T47D (cell line): ENCODE results near the gene ZCWPW1.
"Not testable (repeated sequence)": the region's sequence is repeated elsewhere in the genome, so short reads cannot be mapped to it uniquely, and the experiment has no call there.

Experiments
- DNase-seq, 2 experiments: peaks; one replicate each; pipeline versions ENCODE4 v3.0.0 to v3.0.0-alpha.2; 2011 to 2012; ENCODE audit warnings: low read depth in 1 of 2, low spot score in 1 of 2
- JUND ChIP-seq: IDR thresholded peaks from 2 replicates; pipeline ENCODE4 v1.6.1; 2012; ENCODE audit warnings: low read depth
- in situ Hi-C: cut with HindIII; loops from 2 replicates; pipeline ENCODE4 v1.10.0; 2016; ENCODE audit warnings: low sequenced_read_pairs, low pct_unique_long_range_greater_than_20kb

The ZCWPW1 gene

DNA sequence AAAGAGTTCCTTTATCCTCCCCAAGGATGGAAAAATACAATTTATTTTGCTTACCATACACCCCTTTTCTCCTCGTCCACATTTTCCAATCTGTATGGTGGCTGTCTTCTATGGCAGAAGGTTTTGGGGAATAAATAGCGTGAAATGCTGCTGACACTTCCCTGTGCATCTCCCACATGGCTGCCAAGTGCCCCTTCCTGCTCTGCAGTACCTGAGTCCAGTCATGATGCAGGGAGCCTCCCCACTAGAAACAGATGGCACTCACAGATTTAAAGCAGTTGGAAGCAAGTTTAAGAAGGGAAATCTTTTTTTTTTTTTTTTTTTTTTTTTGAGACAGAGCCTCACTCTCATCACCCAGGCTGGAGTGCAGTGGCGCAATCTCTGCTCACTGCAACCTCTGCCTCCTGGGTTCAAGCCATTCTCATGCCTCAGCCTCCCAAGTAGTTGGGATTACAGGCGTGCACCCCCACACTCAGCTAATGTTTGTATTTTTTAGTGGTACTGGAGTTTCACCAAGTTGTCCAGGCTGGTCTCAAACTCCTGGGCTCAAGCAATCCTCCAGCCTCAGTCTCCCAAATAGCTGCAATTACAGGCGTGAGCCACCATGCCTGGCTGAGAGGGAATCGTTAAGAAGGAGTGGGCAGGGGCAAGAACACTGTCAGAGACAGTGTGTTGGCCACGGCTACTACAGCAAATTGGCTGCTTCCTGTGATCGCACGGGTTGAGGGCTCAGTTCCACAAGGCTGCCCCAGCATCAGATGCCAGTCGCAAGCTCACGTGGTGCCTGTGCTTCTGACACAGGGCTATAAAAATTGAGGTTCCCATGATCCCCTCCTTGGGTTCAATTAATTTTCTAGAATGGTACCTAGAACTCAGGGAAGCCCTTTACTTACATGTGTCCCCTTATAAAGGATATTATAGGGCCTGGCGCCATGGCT lies 60.6 kb downstream of the ZCWPW1 start:
- in situ Hi-C loops: no loop called here
- DNase-seq: no peak
- no peak for TF ChIP-seq JUND

DNA sequence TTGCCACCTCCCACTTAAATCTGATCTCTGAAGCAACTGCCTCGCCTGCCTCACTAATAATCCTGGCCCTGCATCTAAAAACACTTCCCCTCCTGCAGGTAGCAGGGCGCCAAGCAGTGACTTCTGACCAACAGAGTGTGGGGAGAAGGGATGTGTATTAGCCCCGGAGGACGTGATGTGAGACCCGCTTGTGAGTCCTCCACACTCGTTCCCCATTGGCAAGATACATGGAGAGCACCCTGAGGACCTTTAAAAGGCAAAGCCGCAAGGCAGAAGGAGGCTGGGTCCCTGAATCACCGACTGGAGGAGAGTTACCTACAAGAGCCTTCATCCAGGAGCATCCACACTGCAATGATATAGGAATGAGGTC lies 61.3 kb downstream of the ZCWPW1 start:
- DNase-seq: no peak
- TF ChIP-seq JUND: no peak
- in situ Hi-C loops: no loop called here

DNA sequence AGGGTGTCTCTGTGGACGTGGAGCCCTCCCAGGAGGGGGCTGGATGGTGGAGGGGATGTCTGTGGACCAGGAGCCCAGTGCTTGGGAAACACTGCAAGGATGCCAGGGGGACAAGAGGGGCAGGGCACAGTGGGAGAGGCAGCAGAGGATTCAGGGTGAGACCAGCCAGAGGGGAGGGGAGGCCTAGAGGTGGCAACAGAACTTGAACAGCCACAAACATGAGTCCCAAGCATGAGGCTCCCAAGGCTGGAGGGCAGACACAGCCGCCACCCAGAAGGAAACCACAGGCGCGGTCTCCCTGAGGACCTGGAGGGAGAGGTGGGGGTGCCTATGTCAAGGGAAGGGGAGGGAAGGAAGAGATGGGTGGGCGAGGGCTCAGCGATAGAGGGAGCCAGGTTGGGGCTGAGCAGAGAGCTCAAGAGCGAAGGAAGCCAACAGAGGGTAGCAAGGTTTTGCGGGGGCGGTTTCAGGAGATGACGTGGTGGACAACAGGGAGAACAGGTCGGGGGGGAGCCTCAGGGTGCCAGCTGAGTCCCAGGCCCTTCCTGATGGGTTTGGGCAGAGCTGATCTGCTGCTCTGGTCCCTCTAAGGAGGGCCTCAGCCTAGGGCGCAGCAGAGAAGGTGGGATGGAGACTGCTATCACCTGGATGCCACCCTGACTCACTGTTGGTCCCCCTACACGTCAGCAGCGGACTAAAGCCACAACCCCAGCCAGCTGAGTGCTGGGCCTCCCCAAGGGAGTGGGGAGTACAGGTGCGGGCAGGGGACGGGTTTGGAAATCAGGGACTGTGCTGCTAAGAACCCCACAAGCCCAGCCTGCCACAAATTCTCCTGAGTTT lies 61.9 kb downstream of the ZCWPW1 start:
- no peak for TF ChIP-seq JUND
- in situ Hi-C loops: no loop called here
- no peak for DNase-seq

DNA sequence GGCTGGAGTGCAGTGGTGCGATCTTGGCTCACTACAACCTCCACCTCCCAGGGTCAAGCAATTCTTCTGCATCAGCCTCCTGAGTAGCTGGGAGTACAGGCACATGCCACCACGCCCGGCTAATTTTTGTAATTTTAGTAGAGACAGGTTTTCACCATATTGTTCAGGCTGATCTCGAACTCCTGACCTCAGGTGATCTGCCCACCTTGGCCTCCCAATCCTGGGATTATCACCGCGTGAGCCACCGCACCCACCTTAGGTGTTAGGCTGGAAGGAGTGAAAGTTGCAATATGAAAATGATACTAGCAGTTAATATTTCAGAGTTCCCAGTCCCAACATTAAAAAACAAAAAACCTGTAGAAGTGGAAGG lies 62.5 kb downstream of the ZCWPW1 start:
- in situ Hi-C loops, DNase-seq: not testable (repeated sequence)

DNA sequence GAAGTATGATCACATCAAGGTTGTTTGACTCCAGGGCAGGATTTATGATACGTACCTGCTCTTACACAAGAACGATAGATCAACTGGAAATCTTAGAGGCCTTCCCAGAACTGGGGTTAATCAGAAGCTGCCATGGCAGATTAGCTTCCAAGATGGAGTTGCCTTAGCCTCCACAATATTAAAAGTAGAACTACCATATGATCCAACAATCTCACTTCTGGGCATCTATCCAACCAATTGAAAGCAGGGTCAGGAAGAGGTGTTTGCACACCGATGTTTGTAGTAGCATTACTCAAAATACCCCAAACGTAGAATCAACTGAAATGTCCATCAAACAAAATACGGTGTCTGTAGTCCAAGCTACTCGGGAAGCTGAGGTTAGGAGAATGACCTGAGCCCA lies 64.0 kb downstream of the ZCWPW1 start:
- no peak for DNase-seq
- in situ Hi-C loops: no loop called here
- TF ChIP-seq JUND: no peak

DNA sequence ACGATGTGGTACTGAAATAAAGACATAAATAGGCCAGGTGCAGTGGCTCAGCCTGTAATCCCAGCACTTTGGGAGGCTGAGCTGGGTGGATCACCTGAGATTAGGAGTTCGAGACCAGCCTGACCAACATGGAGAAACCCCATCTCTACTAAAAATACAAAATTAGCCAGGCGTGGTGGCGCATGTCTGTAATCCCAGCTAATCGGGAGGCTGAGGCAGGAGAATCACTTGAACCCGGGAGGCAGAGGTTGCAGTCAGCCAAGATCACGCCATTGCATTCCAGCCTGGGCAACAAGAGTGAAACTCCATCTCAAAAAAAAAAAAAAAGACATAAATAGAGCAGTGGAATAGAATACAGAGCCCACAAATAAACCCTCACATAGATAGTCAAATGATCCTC lies 64.7 kb downstream of the ZCWPW1 start:
- DNase-seq, in situ Hi-C loops: not testable (repeated sequence)

DNA sequence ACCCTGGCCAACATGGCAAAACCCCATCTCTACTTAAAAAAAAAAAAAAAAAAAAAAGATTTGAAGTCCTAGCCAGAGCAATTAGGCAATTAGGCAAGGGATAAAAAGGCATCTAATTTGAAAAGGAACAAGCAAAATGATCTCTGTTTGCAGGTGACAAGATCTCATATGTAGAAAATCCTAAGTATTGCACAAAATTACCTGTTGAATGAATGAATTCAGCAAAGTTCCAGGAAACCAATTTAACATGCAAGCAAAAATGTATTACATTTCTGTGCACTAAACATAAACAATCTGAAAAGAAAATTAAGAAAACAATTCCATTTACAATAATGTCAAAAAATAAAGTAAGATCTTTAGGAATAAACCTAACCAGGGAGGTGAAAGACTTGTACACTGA lies 65.4 kb downstream of the ZCWPW1 start:
- no peak for TF ChIP-seq JUND
- no peak for DNase-seq
- in situ Hi-C loops: no loop called here

DNA sequence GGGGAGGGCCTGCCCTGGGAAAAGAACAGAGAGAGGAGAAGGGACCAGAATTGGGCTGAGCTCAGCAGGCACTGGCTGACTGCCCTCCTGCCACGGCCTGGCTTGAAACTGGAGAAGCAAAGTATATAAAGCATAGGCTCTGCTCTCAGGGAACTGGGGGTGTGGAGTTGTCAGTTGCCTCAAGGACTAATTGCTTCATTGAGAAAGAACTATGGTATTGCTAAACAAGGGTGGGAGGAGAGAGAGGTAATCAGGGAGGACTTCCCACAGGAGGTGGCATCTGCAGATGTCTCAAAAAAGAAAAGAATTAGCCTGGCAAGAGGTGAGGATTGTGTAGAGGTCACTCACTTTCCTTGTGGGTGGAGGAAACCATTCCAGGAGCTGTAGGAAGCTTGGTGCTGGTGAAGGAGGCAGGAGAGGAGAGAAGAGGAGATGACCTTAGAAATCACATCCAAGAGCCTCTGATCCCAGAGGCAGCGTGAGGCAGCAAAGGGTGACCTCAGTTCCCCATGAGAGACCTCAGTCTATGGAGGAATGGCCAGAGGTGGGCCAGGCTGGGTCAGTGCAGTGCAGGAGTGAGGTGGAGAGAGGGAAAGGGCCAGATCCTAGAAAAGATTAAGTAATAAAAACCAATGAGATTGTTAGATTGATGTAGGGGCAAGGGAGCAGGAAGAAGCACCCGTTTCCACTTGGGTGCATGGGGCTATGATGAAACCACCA lies 68.2 kb downstream of the ZCWPW1 start:
- in situ Hi-C loops: no loop called here
- TF ChIP-seq JUND: no peak
- no peak for DNase-seq

DNA sequence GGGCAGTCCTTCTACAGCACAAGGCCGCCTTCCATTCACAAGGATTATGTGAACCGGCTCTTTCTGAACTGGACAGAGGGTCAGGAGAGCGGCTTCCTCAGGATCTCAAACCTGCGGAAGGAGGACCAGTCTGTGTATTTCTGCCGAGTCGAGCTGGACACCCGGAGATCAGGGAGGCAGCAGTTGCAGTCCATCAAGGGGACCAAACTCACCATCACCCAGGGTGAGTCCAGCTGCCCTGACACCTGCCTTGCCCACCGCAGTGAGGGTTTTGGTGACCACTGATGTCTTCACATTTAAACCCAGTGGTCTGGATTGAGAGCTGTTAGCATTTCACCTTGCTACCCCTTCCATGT lies 69.7 kb downstream of the ZCWPW1 start:
- no peak for DNase-seq
- TF ChIP-seq JUND: no peak
- in situ Hi-C loops: no loop called here

DNA sequence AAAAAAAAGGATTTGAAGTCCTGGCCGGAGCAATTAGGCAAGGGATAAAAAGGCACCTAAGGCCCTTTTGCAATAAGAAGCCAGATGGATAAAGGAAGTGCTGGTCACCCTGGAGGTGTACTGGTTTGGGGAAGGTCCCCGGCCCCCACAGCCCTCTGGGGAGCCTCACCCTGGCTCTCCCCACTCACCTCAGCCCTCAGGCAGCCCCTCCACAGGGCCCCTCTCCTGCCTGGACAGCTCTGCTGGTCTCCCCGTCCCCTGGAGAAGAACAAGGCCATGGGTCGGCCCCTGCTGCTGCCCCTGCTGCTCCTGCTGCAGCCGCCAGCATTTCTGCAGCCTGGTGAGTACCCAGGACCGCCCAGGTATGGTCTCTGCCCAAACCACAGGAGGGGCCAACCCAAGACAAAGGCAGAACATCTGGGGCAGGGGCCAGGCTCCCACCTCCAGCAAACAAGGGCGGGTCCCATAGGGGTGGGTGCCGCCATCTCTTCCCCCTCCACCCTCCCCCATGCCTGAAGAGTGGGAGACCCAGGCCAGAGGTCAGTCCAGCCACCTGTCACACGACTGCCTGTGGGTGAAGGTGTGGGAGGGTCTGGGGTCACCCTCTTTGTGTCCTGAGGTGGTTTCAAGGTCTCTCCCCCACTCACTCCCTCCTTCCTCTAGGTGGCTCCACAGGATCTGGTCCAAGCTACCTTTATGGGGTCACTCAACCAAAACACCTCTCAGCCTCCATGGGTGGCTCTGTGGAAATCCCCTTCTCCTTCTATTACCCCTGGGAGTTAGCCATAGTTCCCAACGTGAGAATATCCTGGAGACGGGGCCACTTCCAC lies 70.3 kb downstream of the ZCWPW1 start, which contains the start of gene PILRB:
Gene PILRB, plus strand, starts transcription at position 91 of the 830 bp plus-strand sequence. Its CDS starts 186 bp downstream, at position 277.
- in situ Hi-C loops: no loop called here
- DNase-seq: no peak
- no peak for TF ChIP-seq JUND

DNA sequence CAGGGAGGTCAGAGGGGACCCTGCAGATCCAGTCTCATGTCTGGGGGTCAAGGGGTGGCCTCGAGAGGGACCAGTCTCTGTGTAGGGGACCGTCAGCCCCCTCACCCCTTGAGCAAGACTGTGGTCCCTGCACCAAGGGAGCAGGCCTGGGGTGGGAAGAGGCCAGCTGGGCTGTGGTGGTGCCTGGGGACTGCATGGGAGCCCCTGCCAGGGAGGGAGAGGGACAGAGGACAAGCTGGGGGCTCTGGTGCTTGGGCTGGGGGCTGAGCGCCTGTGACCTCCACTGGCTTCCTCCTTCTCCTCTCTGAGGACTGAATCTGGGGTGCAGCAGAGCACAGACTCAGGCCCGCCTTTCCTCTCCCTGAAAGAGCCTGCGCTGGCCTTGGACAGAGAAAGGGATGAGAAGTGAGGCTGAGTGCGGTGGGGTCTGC lies 71.4 kb downstream of the ZCWPW1 start:
- in situ Hi-C loops: no loop called here
- TF ChIP-seq JUND: no peak
- DNase-seq: no peak
